ENCODE measurements around the gene USF1. TPM values are rescaled to one million over a fixed set of nuclear protein-coding genes. Genes with fewer than 3 reads are reported as not detected.
A peak's percentile ranks its signal among the peaks of the same experiment; 100 is the strongest.

USF1 gene
- total RNA-seq, 1 experiment from 2014 or later: 59.2 TPM

GRCh38 chr1:161006563-161006962, 39.2 kb downstream of the USF1 start:
- DNase-seq: no peak
- H3K9ac ChIP-seq (ENCODE audit: extremely low read depth, insufficient read length, low read length): no peak overlapping the region

More at GRCh38 chr1:161006563-161006962, 39.2 kb downstream of the USF1 start:
- H3K4ac ChIP-seq (ENCODE audit: low read depth, low read length): no peak overlapping the region
- no peak overlapping the region for H3K56ac ChIP-seq (ENCODE audit: insufficient read length, low read depth, low read length)
- H3K79me2 ChIP-seq (ENCODE audit: insufficient read depth, low read length): peaks cover 37% of the 10 kb centered on the region; the same call in 1 of the 2 replicates
- H3T11ph ChIP-seq (ENCODE audit: low read length): no peak overlapping the region
- H3K9me3 Mint-ChIP-seq: no peaks in the 10 kb centered on the region
- H3K18ac ChIP-seq (ENCODE audit: insufficient read length, low read depth, low read length): no peak overlapping the region
- TF ChIP-seq, protein P1, sequence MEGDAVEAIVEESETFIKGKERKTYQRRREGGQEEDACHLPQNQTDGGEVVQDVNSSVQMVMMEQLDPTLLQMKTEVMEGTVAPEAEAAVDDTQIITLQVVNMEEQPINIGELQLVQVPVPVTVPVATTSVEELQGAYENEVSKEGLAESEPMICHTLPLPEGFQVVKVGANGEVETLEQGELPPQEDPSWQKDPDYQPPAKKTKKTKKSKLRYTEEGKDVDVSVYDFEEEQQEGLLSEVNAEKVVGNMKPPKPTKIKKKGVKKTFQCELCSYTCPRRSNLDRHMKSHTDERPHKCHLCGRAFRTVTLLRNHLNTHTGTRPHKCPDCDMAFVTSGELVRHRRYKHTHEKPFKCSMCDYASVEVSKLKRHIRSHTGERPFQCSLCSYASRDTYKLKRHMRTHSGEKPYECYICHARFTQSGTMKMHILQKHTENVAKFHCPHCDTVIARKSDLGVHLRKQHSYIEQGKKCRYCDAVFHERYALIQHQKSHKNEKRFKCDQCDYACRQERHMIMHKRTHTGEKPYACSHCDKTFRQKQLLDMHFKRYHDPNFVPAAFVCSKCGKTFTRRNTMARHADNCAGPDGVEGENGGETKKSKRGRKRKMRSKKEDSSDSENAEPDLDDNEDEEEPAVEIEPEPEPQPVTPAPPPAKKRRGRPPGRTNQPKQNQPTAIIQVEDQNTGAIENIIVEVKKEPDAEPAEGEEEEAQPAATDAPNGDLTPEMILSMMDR (conservative IDR thresholded peaks at IDR 0.05): no peak
- no peak overlapping the region for H3K4me2 ChIP-seq (ENCODE audit: insufficient read depth, insufficient read length, low read length)
- no peaks in the 10 kb centered on the region for H3K9me3 ChIP-seq (ENCODE audit: control insufficient read depth, low read depth, low read length)
- H3K36me3 Mint-ChIP-seq (ENCODE audit: insufficient read depth in 1 of 3, low read depth in 3 of 3): peaks cover 5 to 20% (median 19%) of the 10 kb centered on the region in 3 experiments; a peak in 5 of 7 replicates
- H3K23me2 ChIP-seq (ENCODE audit: insufficient read length, low read depth, low read length, poor library complexity, severe bottlenecking): no peaks in the 10 kb centered on the region
- H2BK15ac ChIP-seq (ENCODE audit: low read depth, low read length): no peak overlapping the region
- no peak overlapping the region for H4K8ac ChIP-seq (replicated peaks; ENCODE audit: insufficient read length, low read depth, low read length)
- H3K27me3 Mint-ChIP-seq (ENCODE audit: low read depth): no peaks in the 10 kb centered on the region
- H4K20me1 ChIP-seq (ENCODE audit: control insufficient read depth, insufficient read depth, insufficient read length): no peaks in the 10 kb centered on the region
- H2BK20ac ChIP-seq (ENCODE audit: low read depth, low read length, poor library complexity, severe bottlenecking): no peak overlapping the region
- no CpG with 5 or more reads among the region's 8 CpGs for WGBS (ENCODE audit: extremely low coverage, insufficient read length, low lambda C conversion rate)
- no peak overlapping the region for H3K4me3 Mint-ChIP-seq
- no peaks in the 10 kb centered on the region; the same call in 1 of the 2 replicates for H3K4me1 ChIP-seq (ENCODE audit: insufficient read depth, low read length)
- H3K4me1 Mint-ChIP-seq: peaks cover 12 to 17% of the 10 kb centered on the region in 2 experiments
- H2AK5ac ChIP-seq (ENCODE audit: insufficient read length, low read length): no peak overlapping the region
- H3K79me1 ChIP-seq (ENCODE audit: insufficient read depth, low read depth, low read length, poor library complexity, severe bottlenecking): peaks cover 10% of the 10 kb centered on the region
- no peak overlapping the region for H3K14ac ChIP-seq (ENCODE audit: insufficient read depth, low read length)
- no peak overlapping the region for H2BK120ac ChIP-seq (ENCODE audit: low read depth, low read length, poor library complexity, severe bottlenecking)
- H2AFZ ChIP-seq (ENCODE audit: low read length): no peak overlapping the region
- peak overlapping the region in 2 of 3 experiments; percentile 11 to 64; a peak in 4 of 7 replicates for H3K27ac Mint-ChIP-seq
- no peak overlapping the region for H2BK12ac ChIP-seq (ENCODE audit: insufficient read length, low read depth, low read length)
- H2BK5ac ChIP-seq (ENCODE audit: insufficient read length, low read length): no peak overlapping the region
- no peaks in the 10 kb centered on the region for H3K27me3 ChIP-seq (ENCODE audit: insufficient read depth, low read length)
- H3K23ac ChIP-seq (ENCODE audit: insufficient read length, low read depth, low read length): no peak overlapping the region
- H3K27ac ChIP-seq (ENCODE audit: insufficient read length, low read depth, low read length): no peak overlapping the region
- H4K5ac ChIP-seq (ENCODE audit: insufficient read length, low read depth, low read length): no peak overlapping the region
- H4K91ac ChIP-seq (ENCODE audit: insufficient read length, low read depth, low read length): no peak overlapping the region
